ENCODE measurements around the gene MYO9A. TPM values are rescaled to one million over a fixed set of nuclear protein-coding genes. Genes with fewer than 3 reads are reported as not detected.

The MYO9A gene
- total and polyA plus RNA-seq, 2 donors (not counting 1 experiment from before 2014, with no cell fraction given) = 6.2 to 66.1 TPM

DNA sequence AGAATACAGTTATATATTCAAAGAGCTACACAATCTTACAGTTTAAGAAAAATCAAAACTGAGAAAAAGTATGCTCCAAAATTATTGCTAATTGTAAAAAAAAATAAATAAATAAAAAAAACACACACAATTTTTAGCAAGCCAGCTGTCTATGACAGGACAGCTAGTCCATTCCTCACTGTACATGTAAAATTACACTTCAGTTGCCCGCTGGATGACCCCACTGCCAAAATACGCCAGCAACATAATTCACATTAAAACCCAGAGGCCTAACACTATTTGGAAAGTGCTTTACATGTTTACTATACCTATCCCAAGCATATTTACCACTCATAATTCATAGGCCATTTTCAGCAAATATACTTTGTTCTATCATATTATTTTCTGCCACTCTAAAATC is 5.8 kb downstream of the MYO9A start:
- POLR2A ChIA-PET = no interaction called here
- Histone ChIP-seq H3K9ac (ENCODE audit: low read length) (no peak overlapping the region), H3K9me3 (ENCODE audit: control extremely low read depth in 1 of 3, control insufficient read depth in 2 of 3, insufficient read depth in 1 of 3, low read length in 2 of 3) (no peaks in the 10 kb centered on the region), H3K4me3 (ENCODE audit: control extremely low read depth in 1 of 5, extremely low read depth in 1 of 5, insufficient read depth in 1 of 5, low read depth in 2 of 5, low read length in 4 of 5) (no peak overlapping the region), H4K20me1 (ENCODE audit: control insufficient read depth, insufficient read depth, low read length, poor library complexity, severe bottlenecking) (no peaks in the 10 kb centered on the region), H2AFZ (ENCODE audit: insufficient read depth, low read depth, low read length, poor library complexity, severe bottlenecking) (no peak overlapping the region), H3K27ac (ENCODE audit: low read length in 2 of 2) (no peak overlapping the region), H3K79me2 (ENCODE audit: control insufficient read depth, insufficient read depth, low read length) (peaks cover 79% of the 10 kb centered on the region), H3K4me1 (ENCODE audit: control insufficient read depth in 2 of 2, insufficient read depth in 2 of 2, low read length in 2 of 2) (peaks cover 9% of the 10 kb centered on the region in 2 donors), H3K27me3 (replicated peaks in 1 of 4; ENCODE audit: control extremely low read depth in 1 of 4, control insufficient read depth in 3 of 4, insufficient read depth in 4 of 4, low read length in 3 of 4) (no peaks in the 10 kb centered on the region), H3K36me3 (replicated peaks in 1 of 2; ENCODE audit: control extremely low read depth in 1 of 2, control insufficient read depth in 1 of 2, extremely low read depth in 1 of 2, insufficient read depth in 2 of 2, low read length in 1 of 2) (no peaks in the 10 kb centered on the region), H3K4me2 (replicated peaks; ENCODE audit: low read depth, low read length, poor library complexity, severe bottlenecking) (no peak overlapping the region)
- intact Hi-C loops (cut with micrococcal nuclease) = loop anchor here (10.0 kb wide), 1 partner anchor 1883 kb away; the partner anchor contains the start of genes PML and STOML1
- Mint-ChIP-seq H3K27me3 (no peaks in the 10 kb centered on the region), H3K4me1 (peaks cover 24% of the 10 kb centered on the region), H3K9me3 (ENCODE audit: insufficient read depth) (no peaks in the 10 kb centered on the region), H3K4me3 (no peak overlapping the region), H3K27ac (no peak overlapping the region)
- 100% methylated on average over 2 of the region's 2 CpGs for WGBS (ENCODE audit: insufficient coverage)
- CTCF ChIA-PET = no interaction called here
- DNase-seq (no peak), ATAC-seq (ENCODE audit: low read depth) (no peak)
- TF ChIP-seq CTCF (IDR thresholded peaks at IDR 0.05) (no peak), EZH2 (IDR thresholded peaks at IDR 0.05; ENCODE audit: borderline replicate concordance, insufficient read depth, low read depth, low read length, poor library complexity, severe bottlenecking) (no peak)

GRCh38 chr15:72110355-72110754 is 7.6 kb downstream of the MYO9A start:
- Histone ChIP-seq H3K4me1 (ENCODE audit: control insufficient read depth in 2 of 2, insufficient read depth in 2 of 2, low read length in 2 of 2) (no peaks in the 10 kb centered on the region), H3K4me3 (ENCODE audit: control extremely low read depth in 1 of 5, extremely low read depth in 1 of 5, insufficient read depth in 1 of 5, low read depth in 2 of 5, low read length in 4 of 5) (no peak overlapping the region), H3K79me2 (ENCODE audit: control insufficient read depth, insufficient read depth, low read length) (peaks cover 62% of the 10 kb centered on the region), H3K27me3 (replicated peaks in 1 of 4; ENCODE audit: control extremely low read depth in 1 of 4, control insufficient read depth in 3 of 4, insufficient read depth in 4 of 4, low read length in 3 of 4) (no peaks in the 10 kb centered on the region), H4K20me1 (ENCODE audit: control insufficient read depth, insufficient read depth, low read length, poor library complexity, severe bottlenecking) (peaks cover 1% of the 10 kb centered on the region), H3K9ac (ENCODE audit: low read length) (no peak overlapping the region), H3K9me3 (ENCODE audit: control extremely low read depth in 1 of 3, control insufficient read depth in 2 of 3, insufficient read depth in 1 of 3, low read length in 2 of 3) (no peaks in the 10 kb centered on the region), H3K4me2 (replicated peaks; ENCODE audit: low read depth, low read length, poor library complexity, severe bottlenecking) (no peak overlapping the region), H3K27ac (ENCODE audit: low read length in 2 of 2) (no peak overlapping the region), H3K36me3 (replicated peaks in 1 of 2; ENCODE audit: control extremely low read depth in 1 of 2, control insufficient read depth in 1 of 2, extremely low read depth in 1 of 2, insufficient read depth in 2 of 2, low read length in 1 of 2) (no peaks in the 10 kb centered on the region), H2AFZ (ENCODE audit: insufficient read depth, low read depth, low read length, poor library complexity, severe bottlenecking) (no peak overlapping the region)
- intact Hi-C loops (cut with micrococcal nuclease) = loop anchor here (10.0 kb wide), 1 partner anchor 1884 kb away; the partner anchor contains the start of genes PML and STOML1
- POLR2A ChIA-PET = no interaction called here
- H3K27me3 Mint-ChIP-seq = no peaks in the 10 kb centered on the region
- peaks cover 10% of the 10 kb centered on the region for H3K4me1 Mint-ChIP-seq
- no peak overlapping the region for H3K27ac Mint-ChIP-seq
- TF ChIP-seq EZH2 (IDR thresholded peaks at IDR 0.05; ENCODE audit: borderline replicate concordance, insufficient read depth, low read depth, low read length, poor library complexity, severe bottlenecking) (no peak), CTCF (IDR thresholded peaks at IDR 0.05) (no peak)
- no peak overlapping the region for H3K4me3 Mint-ChIP-seq
- no peaks in the 10 kb centered on the region for H3K9me3 Mint-ChIP-seq (ENCODE audit: insufficient read depth)
- ATAC-seq (ENCODE audit: low read depth) (no peak), DNase-seq (no peak)
- 93% methylated on average over 3 of the region's 3 CpGs for WGBS (ENCODE audit: insufficient coverage)
- CTCF ChIA-PET = interaction anchor here (0.7 kb wide), 1 partner anchor 436 kb away, joined by 3 read pairs; no protein-coding TSS in a partner anchor

Measured in B cell (primary cell).